HT1080 (cell line): ENCODE results near the gene AGO1. TPM values are rescaled to one million over a fixed set of nuclear protein-coding genes. Genes with fewer than 3 reads are reported as not detected.
"Not testable (repeated sequence)": the region's sequence is repeated elsewhere in the genome, so short reads cannot be mapped to it uniquely, and the experiment has no call there.

Experiments
- DNase-seq: peaks from one replicate; pipeline ENCODE4 v3.0.0-alpha.2; 2015; ENCODE audit warnings: low read depth
- total RNA-seq: library from RNA; depleted of rRNA; stranded (reverse); fragments of >200 nt; shearing (Covaris generic); gene quantifications from 2 replicates; pipeline ENCODE4 v1.2.3, GENCODE V29; 2014

The AGO1 gene
- total RNA-seq, 1 experiment from 2014 or later, result 22.6 TPM

DNA sequence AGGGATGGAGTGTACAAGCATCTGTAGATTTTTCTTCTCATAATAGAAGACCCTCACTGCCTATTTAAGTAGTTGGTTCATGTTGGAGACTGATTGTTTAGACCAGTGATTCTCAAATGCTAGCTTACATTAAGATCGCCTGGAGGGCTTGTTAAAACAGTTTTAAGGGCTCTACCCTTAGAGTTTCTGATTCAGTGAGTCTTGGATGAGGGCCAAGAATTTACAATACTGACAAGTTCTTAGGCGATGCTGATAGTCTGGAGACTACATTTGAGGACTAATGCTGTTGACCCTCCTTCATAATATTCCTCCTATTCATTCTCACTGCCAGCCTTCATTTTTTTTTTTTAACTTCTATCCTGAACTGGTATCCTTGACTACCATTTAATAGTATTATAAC, 32.7 kb downstream of the AGO1 start:
- no peak for DNase-seq

DNA sequence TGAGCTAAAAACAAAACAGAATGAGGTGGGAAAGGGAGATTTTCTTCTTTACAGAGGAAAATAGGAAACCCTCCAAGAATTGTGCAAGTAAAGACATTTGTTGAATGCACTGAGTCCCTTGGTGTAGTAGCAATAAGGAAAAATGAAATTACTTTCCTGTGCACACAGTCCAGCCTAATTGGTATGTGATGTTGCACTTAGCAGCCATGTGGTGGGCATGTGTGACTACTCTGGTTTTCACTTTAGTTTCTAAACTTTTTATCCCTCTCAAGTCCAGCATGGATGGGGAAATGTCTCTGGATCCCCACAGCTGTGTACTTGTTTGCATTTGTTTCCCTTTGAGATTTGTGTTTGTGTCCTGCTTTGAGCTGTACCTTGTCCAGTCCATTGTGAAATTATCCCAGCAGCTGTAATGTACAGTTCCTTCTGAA, 40.8 kb downstream of the AGO1 start:
- DNase-seq, result no peak

DNA sequence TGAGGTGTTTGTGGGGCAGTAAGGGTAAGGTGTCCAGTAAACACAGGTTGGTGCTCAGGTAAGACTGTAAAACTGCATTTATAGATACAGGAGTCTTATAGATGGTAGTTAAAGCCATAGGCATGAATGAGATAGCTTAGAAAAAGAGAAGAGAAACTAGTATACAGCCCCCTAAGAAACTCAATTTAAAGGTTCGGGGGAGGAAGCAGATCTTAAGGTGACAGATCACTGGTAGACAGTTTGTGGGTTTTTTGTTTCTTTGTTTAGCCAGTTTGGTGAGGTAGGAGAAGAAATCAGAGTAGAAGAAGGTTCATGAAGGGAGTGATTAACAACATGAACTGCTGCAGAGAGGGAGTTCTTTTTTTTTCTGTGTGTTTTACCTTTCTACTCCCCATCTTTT, 41.8 kb downstream of the AGO1 start:
- DNase-seq, result no peak

DNA sequence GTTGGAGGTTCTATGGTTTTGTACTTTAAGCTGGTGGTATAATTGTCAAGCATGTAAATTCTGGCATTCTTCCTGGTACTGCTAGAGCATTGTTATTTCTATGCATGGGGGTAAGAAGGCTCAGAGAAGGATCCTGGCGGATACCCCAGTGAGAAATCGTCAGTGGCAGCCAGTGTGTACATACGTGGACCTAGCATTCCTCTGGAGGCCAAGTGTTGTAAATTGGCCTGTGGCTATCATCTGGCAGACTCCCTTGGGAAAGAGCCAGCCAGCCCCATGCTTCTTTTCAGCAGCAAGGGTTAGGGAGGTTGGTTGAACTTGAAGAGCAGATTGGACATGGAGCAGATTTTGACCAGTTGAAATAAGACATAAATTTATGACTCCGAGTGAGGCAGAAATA, 42.7 kb downstream of the AGO1 start:
- no peak for DNase-seq

DNA sequence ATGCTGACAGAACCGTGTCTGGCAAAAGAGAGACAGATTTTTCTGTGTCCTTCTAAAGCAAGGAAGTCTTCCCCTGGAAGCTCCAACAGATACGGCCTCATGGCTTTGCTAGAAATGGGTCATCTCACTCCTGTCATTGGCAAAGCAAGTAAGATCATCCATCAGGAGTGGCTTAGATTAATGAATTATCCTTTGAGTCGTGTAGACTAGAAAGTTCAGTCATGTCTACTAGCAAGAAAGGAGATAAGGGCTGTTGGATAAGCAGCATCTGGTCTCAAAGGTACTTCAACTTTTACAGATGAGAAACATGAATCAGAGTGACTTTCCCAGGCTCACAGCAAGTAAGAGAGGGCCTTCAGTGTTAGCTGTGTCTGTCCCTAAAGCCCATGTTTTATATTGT, 44.5 kb downstream of the AGO1 start:
- DNase-seq, result no peak

DNA sequence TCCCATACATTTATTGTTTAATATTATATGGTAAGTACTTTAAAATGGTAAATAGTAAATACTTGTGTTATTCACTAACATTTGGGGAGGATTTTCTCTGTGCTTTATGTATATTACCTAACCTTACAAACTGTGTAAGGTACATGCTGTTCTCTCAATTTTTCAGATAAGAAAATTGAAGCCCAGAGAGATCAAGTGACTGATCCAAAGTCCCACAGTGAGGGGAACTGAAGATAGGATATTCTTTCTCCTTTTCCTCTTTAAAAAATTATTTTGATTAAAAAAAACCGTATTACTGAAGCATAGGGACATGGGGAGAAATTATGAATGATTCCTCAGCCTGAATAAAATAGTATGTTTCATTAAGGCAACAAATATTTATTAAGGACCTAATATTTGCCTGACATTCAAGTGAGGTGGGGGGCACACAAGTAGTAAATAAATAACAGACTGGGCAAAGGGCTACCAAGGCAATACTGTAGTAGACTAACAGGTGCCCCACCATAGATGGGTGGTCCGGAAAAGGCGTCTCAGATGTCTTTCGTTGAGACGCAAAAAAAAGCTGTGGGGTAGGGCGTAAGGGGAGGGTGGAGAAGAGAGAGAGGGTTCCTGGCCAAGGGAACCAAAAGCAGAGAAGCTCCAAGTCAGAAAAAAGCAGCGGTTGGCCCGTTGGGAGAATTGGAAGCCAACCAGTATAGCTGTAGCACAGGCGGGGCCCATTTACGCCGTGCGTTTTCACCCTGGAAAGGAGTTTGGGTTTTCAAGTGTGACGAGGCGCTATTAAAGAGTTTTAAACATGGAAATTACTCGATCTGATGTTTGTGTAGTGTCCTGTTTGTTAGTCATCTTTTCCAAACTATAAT, 47.0 kb downstream of the AGO1 start:
- peak; percentile 58 for DNase-seq

DNA sequence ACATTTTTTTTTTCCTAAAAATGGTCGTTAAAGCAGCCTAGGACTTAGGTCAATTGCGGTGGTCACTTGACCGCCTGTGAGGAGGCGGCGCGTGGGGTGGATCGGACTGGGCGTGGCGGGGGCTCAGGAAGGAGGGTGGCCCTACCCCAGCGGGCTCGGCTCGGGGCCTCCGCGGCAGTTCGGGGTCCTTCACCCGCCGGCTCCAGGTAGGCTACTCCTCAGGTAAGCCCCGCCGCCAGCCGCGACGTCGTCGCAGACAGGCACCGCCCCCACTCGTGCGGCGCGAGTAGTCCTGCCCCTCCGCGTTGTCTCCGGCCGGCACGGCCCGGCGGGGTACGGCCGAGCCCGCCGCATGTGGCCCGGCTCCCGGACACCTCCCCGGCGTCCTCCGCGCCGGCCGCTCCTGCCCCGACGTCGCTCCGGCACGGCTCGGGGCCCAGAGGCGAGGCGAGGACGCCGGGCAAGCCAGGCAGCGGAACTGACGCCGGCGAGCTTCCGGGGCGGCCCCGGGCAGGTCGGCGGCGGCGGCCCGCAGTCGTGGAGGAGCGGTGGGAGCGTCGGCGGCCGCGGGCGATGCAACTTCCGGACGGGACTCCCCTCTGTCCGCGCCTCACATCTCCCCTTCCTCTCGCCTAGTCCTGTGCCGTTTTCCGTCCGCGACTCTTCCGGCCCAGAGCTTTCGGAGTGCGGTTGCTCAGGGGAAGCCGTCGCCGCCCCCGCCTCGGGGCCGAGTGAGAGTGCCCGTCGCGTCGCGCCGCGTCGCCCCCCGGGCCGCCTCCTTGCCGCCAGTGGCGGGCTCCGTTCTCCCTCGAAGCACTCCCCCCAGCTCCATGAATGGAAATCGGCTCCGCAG, 47.8 kb downstream of the AGO1 start, which contains the start of gene AGO3:
Gene AGO3, plus strand, starts transcription at position 513 of the 853 bp plus-strand sequence. Its CDS starts 322 bp downstream, at position 835.
- peak; percentile 93 for DNase-seq

DNA sequence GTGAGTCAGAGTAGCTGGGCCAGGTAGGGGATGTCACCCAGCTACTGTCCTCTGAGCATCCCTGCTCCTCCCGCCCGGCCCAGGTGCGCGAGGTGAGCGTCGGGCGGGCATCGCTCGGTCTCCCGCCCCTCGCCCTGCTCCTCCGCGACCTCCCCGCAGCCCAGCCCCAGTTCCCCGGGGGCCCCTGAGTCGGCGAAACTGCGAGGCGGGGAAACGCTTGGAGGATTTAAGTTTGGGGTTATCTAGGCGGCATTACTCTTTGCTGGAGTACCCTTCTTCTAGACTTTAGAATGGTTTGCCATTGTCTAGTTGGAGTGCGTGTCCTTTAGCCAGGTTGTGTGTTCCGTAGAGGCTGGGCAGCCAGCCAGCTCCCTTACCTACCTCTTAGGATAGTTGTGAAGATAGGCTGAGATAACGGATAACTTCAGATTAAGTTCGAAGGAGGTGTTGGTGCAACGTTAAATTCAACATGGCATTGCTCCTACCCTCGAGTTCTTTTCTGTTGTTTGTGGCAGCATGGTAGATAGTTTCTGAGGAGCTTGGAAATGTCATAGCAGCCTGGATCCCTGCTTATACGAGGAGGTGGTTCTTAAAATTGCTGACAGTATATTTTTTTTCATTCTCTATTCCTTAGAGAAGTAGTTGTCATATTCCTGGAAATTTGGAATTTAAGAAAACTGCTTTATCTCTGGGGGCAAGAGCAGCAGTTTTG, 48.6 kb downstream of the AGO1 start:
- DNase-seq, result peak; percentile 6

DNA sequence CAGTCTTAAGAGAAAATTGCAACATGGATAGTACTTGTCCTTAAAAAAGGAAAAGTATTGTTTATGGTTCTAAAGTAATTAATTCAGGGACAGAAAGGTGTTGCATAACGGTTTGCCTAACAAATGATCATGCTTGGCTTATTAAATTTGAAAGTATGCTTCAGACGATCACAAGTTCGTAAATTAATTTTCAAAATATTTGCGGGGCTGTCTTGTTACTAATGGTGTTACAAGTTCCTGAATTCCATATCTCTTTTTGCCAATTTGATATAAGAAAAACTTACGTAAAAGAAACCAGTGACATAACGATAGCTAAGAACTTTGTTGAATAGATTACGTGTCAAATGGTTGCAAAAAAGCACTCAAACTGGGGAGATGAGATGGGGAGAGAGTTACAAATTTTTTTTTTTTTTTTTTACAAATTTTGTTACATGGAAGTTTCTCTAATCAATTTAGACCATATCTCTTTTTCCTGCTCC, 49.2 kb downstream of the AGO1 start:
- no peak for DNase-seq

DNA sequence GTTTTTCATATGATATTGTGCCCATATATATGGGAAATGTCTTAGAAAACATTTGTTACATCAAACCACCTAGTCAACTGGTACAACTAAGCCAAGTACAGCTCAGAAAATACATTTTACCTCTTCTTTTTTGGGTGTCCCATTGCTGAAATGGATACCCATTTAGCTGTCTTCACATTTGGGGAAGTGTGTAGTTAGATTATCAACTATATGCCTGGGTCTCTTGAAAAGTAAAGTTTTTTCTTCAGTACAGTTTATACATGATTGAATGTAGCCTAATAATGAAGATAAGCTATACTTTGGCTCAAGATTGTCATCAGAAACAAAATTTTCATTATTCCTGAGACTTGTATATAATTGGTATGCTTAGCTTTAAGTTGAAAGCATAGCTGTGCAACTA, 49.9 kb downstream of the AGO1 start:
- DNase-seq, result no peak

DNA sequence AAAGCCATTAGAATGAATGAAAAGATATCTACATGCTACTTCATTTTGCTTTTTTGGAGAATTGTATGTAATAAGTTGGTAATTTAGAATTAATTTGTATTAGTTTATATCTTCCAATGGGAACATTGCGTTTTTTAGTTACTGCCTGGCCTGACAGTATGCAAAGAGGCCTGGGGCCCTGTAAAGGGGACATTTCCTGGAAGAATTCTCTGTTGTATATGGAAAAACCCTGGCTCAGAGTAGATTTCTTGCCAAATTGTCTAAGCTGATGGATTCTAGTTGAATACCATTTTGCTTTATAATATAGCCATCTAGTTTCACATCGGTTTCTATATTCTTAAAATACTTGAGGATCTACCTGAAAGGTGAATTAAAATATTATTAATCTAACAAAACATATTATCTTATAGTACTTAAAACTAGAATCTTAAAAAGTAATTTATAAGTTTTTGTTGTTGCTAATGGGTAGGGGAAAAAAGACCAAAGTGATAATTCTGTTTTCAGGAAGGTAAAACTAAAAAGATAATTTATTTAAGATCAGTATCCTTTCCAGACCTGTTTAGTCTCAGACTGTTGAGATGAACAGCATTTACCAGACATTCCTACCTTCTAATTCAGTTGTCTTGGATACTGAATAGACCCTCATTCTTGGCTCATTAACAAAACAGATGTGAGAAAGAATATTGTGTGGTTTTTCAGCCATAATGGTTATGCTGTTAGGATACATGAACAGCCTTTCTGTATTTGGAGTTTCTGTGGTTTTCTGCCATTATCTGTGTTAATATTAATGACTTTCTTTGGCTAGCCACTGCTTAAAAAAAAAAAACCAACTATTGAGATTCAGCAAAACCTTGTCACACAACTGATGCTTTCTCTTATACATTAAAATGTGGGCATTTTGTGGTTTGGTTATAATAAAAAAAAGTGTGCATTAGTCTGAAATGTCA, 52.7 kb downstream of the AGO1 start:
- no peak for DNase-seq

DNA sequence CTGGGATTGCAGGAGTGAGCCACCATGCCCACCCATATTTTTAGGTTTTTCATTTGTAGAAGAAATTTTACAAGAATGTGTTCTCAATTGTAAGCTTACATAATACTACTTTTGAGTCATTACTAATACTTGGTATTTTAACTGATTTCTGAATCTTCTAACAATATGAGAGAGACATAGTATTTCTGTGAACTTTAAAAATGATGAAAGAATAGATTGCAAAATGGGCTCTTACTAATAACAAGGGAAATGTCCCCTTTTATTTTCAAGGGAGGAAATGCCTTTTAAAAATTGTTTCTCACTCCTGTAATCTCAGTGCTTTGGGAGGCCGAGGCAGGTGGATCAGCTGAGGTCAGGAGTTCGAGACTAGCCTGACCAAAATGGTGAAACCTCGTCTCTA, 53.8 kb downstream of the AGO1 start:
- no peak for DNase-seq

DNA sequence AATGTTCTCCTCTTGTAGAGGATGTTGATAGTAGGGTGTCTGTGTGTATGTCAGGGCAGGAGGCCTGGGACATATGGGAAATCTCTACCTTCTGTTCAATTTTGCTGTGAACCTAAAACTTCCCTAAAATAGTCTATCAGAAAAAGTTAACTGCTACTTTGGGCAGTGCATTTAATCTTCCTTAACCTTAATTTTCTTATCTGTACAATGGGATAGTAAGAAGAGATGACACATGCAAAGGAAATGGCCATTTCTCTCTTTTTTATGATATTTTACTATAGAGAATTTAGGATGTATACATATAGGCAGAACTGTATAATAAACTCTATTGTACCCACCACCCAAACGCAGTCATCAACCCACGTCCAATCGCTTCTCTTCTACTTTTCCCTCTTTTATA, 56.5 kb downstream of the AGO1 start:
- DNase-seq, result no peak

DNA sequence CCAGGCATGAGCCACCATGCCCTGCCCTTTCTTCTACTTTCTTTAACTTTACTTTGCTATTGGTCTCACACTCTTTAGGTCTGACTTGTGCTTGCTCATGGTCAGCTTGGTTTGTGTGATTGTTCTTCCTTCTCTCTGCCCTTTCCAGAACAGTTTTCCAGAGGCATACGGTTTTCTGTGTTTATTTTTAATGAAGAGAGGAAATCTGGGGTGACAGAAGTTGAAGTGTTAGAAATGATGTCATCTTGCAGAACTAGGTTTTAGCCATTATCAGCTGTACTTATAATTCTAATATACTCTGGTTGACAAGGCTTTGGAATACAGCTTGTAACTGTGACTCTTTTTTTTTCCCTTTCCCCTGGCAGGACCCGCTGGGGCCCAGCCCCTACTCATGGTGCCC, 62.3 kb downstream of the AGO1 start:
- no peak for DNase-seq

DNA sequence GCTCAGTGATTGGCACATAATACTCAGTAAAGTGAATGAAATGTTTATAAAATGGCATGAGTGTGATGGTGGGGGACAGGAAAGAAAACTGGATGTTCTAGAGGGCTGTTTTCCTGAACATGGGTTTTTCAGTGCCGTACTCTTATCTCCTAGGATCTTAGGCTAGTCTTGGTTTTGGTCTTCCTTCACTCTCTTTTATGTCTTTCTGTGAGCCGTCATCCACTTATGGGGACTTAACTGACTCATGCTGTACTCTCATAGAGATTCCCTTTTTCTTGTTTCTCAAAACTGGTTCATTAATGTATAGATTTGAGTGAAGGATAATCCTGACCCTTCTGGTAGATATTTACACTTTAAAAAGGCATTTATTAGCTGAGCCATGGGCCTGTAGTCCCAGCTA, 64.5 kb downstream of the AGO1 start:
- no peak for DNase-seq

DNA sequence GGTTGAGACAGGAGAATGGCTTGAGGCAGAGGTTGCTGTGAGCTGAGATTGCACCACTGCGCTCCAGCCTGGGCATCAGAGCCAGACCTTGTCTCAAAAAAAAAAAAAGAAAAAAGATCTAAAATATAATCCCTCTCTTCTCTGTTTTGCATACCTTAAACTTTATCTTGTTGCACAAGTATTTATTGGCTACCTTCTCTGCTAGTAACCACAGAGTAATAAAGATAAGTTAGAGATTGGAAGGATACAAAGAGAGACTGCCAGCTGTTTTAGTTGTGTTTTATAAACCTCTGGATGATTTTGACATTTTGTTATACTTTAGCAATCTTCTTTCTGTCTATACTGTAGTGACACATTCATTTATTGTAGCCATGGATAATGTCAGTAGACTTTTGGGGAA, 75.5 kb downstream of the AGO1 start:
- no peak for DNase-seq

DNA sequence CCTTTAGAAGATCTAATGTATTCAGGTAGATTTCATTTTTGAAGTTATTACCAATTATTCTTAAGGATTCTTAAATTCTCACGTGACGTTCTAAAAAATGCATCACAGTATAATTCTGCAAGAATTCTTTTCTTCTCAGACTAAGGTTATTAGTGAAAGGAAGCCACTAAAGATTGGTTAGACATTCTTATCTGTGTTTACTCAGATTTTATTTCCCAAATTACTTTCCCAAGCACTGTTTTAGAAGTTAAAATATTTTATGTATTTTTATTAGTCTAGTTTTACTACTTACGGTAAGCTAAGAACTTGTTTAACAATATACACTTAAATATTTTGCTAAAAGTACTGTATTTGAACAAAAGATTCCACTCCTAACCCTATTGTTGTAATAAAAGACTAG, 76.3 kb downstream of the AGO1 start:
- DNase-seq, result no peak

DNA sequence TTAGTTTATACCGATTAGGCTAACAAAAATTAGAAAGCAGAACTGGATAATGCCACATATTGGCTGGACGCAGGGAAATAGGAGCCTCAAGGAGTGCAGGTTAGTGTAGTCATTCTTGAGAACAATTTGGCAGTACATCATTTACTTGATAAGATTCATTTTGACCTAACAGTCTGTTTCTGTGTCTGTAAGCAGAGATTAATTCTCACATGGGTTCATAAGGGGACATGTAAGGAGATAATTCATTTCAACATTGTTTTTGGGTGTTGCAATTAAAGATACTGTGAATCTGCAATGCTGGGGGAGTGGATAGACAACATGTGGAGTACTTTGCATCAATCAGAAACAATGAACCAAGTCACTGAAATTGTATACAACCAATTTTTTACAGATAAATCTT, 79.9 kb downstream of the AGO1 start:
- DNase-seq, result no peak

DNA sequence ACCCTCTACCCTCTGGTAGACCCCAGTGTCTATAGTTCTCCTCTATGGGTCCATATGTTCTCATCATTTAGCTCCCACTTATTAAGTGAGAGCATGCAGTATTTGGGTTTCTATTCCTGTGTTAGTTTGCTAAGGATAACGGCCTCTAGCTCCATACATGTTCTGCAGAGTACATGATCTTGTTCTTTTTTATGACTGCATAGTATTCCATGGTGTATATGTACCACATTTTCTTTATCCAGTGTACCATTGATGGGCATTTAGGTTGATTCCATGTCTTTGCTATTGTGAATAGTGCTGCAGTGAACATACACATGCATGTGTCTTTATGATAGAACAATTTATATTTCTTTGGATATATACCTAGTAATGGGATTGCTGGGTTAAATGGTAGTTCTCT, 81.3 kb downstream of the AGO1 start:
- DNase-seq, result not testable (repeated sequence)

DNA sequence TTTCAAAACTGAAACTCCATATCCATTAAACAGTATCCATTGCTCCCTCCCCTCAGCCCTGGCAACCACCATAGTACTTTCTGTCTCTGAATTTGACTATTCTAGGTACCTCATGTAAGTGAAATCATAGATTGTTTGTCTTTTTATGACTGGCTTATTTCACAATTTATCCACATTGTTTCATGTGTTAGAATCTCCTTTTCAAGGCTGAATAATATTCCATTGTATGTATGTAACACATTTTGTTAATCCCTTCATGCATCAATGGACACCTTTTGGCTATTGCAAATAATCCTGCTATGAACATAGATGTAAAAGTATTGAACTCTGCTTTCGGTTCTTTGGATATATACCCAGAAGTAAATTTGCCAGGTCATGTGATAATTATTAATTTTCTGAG, 85.4 kb downstream of the AGO1 start:
- DNase-seq, result no peak
